ENCODE results near the gene SH3BGR.
"Not testable (repeated sequence)": the region's sequence is repeated elsewhere in the genome, so short reads cannot be mapped to it uniquely, and the experiment has no call there.

The SH3BGR gene

DNA sequence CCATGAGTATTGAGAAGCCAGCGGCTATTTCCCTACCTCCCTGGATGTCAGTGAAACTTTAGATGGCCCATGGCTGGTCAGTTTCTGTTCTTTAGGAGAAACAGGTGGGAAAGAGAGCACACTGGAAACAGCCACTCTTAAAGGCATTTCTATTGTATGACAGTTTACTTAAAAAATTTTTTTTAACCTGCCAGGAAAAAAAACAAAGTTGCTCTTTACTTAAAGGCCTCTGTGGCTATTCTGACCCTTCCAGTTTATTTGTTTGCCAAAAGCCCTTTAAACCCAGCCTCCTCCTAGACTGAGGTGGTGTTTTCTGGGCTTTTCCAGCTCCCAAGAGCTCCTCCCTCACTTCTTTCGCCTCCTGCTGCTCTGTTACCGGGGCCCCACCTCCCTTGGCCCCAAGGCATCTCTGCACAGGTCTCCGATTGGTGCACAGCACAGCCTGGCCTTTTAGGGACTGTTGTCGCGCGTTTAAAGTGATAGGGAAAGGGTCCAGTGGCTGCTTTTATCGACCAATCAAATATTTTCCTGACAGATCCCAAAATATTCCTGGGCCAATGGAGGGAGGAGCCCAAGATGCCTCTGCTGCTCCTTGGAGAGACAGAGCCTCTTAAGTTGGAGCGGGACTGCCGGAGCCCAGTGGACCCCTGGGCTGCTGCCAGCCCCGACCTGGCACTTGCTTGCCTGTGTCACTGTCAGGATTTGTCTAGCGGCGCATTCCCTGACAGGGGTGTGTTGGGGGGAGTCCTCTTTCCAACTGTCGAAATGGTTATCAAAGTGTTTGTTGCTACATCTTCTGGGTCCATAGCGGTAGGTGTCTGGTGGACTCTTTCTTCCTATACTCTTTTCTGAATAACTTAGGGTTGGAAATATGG, at the start of gene SH3BGR:
SH3BGR (plus strand) TSS at position 639 of the 875 bp plus-strand sequence; CDS start at position 766, 127 bp downstream.
- DNase-seq (ENCODE audit: low read depth) = no peak
- H3K4me3 ChIP-seq (ENCODE audit: low read depth, low read length) = no peak within 1 kb of the TSS

GRCh38 chr21:39406065-39406464, 45.7 kb upstream of the SH3BGR start:
- TF ChIP-seq CTCF (conservative IDR thresholded peaks at IDR 0.05; ENCODE audit: low read depth, low read length) = no peak
- DNase-seq (ENCODE audit: low read depth) = no peak
- no peak overlapping the region for H3K4me3 ChIP-seq (ENCODE audit: low read depth, low read length)

More for the DNA sequence above, at the start of gene SH3BGR:
- no peak for TF ChIP-seq CTCF (conservative IDR thresholded peaks at IDR 0.05; ENCODE audit: low read depth, low read length)

GRCh38 chr21:39419204-39419603, 32.6 kb upstream of the SH3BGR start:
- H3K4me3 ChIP-seq (ENCODE audit: low read depth, low read length); DNase-seq (ENCODE audit: low read depth): not testable (repeated sequence)

GRCh38 chr21:39422527-39423241, 29.1 kb upstream of the SH3BGR start:
- no peak overlapping the region for H3K4me3 ChIP-seq (ENCODE audit: low read depth, low read length)
- TF ChIP-seq CTCF (conservative IDR thresholded peaks at IDR 0.05; ENCODE audit: low read depth, low read length) = no peak

GRCh38 chr21:39429445-39429844, 22.3 kb upstream of the SH3BGR start:
- no peak overlapping the region for H3K4me3 ChIP-seq (ENCODE audit: low read depth, low read length)
- peak; percentile 14 for DNase-seq (ENCODE audit: low read depth)
- TF ChIP-seq CTCF (conservative IDR thresholded peaks at IDR 0.05; ENCODE audit: low read depth, low read length) = no peak

More at GRCh38 chr21:39422527-39423241, 29.1 kb upstream of the SH3BGR start:
- DNase-seq (ENCODE audit: low read depth) = no peak

DNA sequence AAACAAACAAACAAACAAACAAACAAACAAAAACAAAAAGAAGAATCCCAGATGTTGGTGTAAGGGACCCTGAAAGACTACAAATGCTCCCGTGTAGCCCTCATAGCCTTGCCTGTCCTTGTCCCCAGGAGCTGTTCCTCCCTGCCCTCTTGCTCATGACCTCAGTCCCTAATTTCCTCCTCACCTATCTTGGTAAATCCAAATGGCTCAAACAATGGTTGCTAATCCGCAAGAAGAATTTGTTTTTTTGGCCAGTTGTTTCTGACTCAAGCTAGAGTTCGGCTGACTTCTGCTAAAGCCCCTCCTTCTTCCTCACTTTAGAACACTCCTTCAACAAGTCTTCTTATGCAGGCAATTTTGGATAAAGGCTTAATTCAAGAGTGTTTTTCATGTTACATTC, 21.8 kb upstream of the SH3BGR start:
- no peak overlapping the region for H3K4me3 ChIP-seq (ENCODE audit: low read depth, low read length)
- no peak for TF ChIP-seq CTCF (conservative IDR thresholded peaks at IDR 0.05; ENCODE audit: low read depth, low read length)
- no peak for DNase-seq (ENCODE audit: low read depth)

DNA sequence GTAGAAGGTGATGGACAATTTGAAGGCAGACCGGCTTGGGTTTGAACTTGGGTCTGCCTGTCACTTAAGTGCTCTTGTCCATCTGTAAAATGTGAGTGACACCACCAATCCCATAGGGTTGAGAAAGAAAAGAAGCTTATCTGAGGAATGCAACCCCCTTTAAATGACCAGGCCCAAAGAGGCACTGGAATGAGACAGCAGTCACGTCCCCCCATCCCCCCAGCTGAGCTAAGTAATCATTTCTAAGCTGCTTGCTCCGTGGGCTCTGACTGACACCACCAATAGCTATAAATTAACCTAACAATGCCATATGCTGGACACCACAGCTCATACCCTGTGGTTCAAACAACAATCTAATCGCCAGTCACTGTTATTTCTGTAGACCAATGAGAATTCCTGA, 21.3 kb upstream of the SH3BGR start:
- TF ChIP-seq CTCF (conservative IDR thresholded peaks at IDR 0.05; ENCODE audit: low read depth, low read length) = no peak
- DNase-seq (ENCODE audit: low read depth) = no peak
- no peak overlapping the region for H3K4me3 ChIP-seq (ENCODE audit: low read depth, low read length)
